ENCODE data around the gene TNFRSF4.
"Not testable (repeated sequence)": the region's sequence is repeated elsewhere in the genome, so short reads cannot be mapped to it uniquely, and the experiment has no call there.

TNFRSF4 gene

GRCh38 chr1:1185101-1185765, 28.7 kb downstream of the TNFRSF4 start:
- FAIRE-seq = no peak
- no peak for DNase-seq (ENCODE audit: extremely low spot score, insufficient read length, low read depth)

- FAIRE-seq (no peak), DNase-seq (ENCODE audit: extremely low spot score, insufficient read length, low read depth) (no peak)
These were observed 29.8 kb downstream of the TNFRSF4 start for GRCh38 chr1:1183833-1184775.

GRCh38 chr1:1183221-1183747, 30.7 kb downstream of the TNFRSF4 start:
- FAIRE-seq = no peak
- DNase-seq (ENCODE audit: extremely low spot score, insufficient read length, low read depth) = no peak

GRCh38 chr1:1182491-1183220, 31.3 kb downstream of the TNFRSF4 start:
- DNase-seq (ENCODE audit: extremely low spot score, insufficient read length, low read depth) (no peak), FAIRE-seq (no peak)

- DNase-seq (ENCODE audit: extremely low spot score, insufficient read length, low read depth) (no peak), FAIRE-seq (no peak)
These were observed 32.0 kb downstream of the TNFRSF4 start for GRCh38 chr1:1181938-1182410.

- FAIRE-seq (no peak), DNase-seq (ENCODE audit: extremely low spot score, insufficient read length, low read depth) (no peak)
These were observed 32.6 kb downstream of the TNFRSF4 start for GRCh38 chr1:1181129-1181937.

- DNase-seq (ENCODE audit: extremely low spot score, insufficient read length, low read depth) = no peak
- no peak for FAIRE-seq
These were observed 33.7 kb downstream of the TNFRSF4 start for GRCh38 chr1:1179983-1180861.

GRCh38 chr1:1179346-1179982, 34.5 kb downstream of the TNFRSF4 start:
- FAIRE-seq = no peak

GRCh38 chr1:1178794-1179331, 35.1 kb downstream of the TNFRSF4 start:
- FAIRE-seq (no peak), DNase-seq (ENCODE audit: extremely low spot score, insufficient read length, low read depth) (no peak)

More at GRCh38 chr1:1179346-1179982, 34.5 kb downstream of the TNFRSF4 start:
- DNase-seq (ENCODE audit: extremely low spot score, insufficient read length, low read depth) = no peak

GRCh38 chr1:1177452-1178206, 36.3 kb downstream of the TNFRSF4 start:
- FAIRE-seq (no peak), DNase-seq (ENCODE audit: extremely low spot score, insufficient read length, low read depth) (no peak)

GRCh38 chr1:1176931-1177330, 37.0 kb downstream of the TNFRSF4 start:
- no peak for FAIRE-seq
- no peak for DNase-seq (ENCODE audit: extremely low spot score, insufficient read length, low read depth)

GRCh38 chr1:1176063-1176761, 37.7 kb downstream of the TNFRSF4 start:
- not testable (repeated sequence) for FAIRE-seq; DNase-seq (ENCODE audit: extremely low spot score, insufficient read length, low read depth)

- no peak for DNase-seq (ENCODE audit: extremely low spot score, insufficient read length, low read depth)
- no peak for FAIRE-seq
These were observed 38.5 kb downstream of the TNFRSF4 start for GRCh38 chr1:1175221-1176062.

GRCh38 chr1:1173793-1174415, 40.0 kb downstream of the TNFRSF4 start, which contains the start of gene TTLL10:
Gene TTLL10, plus strand, starts transcription at chr1:1173880. Its CDS starts 5,336 bp downstream, at chr1:1179216.
- DNase-seq (ENCODE audit: extremely low spot score, insufficient read length, low read depth) (no peak), FAIRE-seq (no peak)

Measured in GM18507 (cell line).